Brain microvascular endothelial cell (primary cell): ENCODE results near the gene CRMP1.

Source experiments
- DNase-seq: peaks from one replicate; pipeline ENCODE4 v3.0.0-alpha.2; 2020
- H3K27ac ChIP-seq: fragments of 250-450 bp; sonication (Bioruptor Pico); 2 replicates; pipeline ENCODE4 v1.5.1; 2020; ENCODE audit warnings: mild to moderate bottlenecking, moderate library complexity
- H3K27me3 ChIP-seq: fragments of 250-450 bp; sonication (Bioruptor Pico); replicated peaks from 2 replicates; pipeline ENCODE4 v1.5.1; 2020; ENCODE audit warnings: mild to moderate bottlenecking
- H3K36me3 ChIP-seq: fragments of 250-450 bp; sonication (Bioruptor Pico); replicated peaks from 2 replicates; pipeline ENCODE4 v1.5.1; 2020; ENCODE audit warnings: mild to moderate bottlenecking
- H3K4me3 ChIP-seq: 2 replicates; pipeline ENCODE4 v1.5.1; 2011; ENCODE audit warnings: low read depth, mild to moderate bottlenecking, control low read depth, low read length, moderate library complexity
- in situ Hi-C: cut with HindIII; loops from 2 replicates; pipeline ENCODE4 v1.10.0; 2017; ENCODE audit warnings: low sequenced_read_pairs, low pct_ligation_motif_present
- TF ChIP-seq, protein P1 (sequence below): IDR thresholded peaks from 2 replicates; pipeline ENCODE4 v1.5.1; 2011; ENCODE audit warnings: low read depth, mild to moderate bottlenecking, moderate library complexity, low read length, control low read depth, inconsistent platforms; ENCODE audit errors: missing control alignments

Gene CRMP1

DNA sequence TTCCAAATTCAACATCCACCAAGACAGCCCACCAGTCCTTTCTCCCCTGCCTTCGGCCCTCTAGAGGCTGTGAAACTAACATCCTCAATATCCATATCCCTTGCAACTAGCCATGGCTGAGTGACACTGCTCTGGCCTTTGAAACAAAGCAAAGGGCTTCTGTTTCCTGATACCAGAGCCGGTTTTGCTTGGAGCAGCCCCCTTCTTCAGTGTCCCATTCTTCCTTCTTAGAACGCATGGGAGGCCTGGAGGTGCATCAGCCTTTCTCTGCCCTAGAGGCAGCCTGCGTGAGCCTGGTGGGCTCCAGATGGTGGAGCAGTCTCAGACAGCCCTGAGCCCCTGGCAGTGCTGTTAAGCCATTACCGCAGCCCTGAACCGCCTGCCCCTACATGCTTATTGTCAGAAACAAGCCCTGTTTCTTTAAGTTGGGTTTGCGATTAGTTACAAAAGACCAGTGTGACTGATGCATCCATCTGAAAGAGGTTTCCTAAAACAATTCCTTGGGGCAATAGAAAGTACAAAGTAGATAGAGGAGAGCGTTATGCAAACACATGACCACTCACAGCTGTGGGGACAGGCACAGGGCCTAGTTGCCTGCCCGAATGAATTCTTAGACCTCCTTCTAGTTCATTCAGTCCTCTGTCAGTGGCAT, 107.8 kb downstream of the CRMP1 start:
- Histone ChIP-seq H3K4me3 (no peak overlapping the region), H3K27me3 (no peaks in the 10 kb centered on the region), H3K36me3 (peaks cover 70% of the 10 kb centered on the region), H3K27ac (no peak overlapping the region)
- in situ Hi-C loops = no loop called here
- TF ChIP-seq, protein P1, sequence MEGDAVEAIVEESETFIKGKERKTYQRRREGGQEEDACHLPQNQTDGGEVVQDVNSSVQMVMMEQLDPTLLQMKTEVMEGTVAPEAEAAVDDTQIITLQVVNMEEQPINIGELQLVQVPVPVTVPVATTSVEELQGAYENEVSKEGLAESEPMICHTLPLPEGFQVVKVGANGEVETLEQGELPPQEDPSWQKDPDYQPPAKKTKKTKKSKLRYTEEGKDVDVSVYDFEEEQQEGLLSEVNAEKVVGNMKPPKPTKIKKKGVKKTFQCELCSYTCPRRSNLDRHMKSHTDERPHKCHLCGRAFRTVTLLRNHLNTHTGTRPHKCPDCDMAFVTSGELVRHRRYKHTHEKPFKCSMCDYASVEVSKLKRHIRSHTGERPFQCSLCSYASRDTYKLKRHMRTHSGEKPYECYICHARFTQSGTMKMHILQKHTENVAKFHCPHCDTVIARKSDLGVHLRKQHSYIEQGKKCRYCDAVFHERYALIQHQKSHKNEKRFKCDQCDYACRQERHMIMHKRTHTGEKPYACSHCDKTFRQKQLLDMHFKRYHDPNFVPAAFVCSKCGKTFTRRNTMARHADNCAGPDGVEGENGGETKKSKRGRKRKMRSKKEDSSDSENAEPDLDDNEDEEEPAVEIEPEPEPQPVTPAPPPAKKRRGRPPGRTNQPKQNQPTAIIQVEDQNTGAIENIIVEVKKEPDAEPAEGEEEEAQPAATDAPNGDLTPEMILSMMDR = peak; percentile 38
- no peak for DNase-seq

DNA sequence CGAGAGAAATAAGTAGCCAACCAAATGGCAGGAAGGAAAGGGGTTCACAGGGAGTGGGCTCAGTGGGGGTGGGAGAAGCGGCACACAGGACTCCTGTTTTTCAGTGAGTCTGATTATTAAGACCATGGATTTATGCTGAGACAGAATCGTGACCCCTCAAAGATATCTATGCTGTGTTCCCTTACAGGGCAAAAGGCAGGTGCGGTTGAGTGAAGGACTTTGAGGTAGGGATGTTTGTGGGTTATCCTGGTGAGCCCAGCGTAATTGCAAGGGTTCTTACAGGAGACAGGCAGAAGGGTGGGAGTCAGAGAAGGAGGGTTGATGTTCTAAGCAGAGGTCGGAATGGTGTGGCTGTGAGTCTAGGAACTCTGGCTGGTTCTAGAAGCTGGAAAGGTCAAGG, 108.9 kb downstream of the CRMP1 start:
- TF ChIP-seq, protein P1 = no peak
- DNase-seq = no peak
- in situ Hi-C loops = no loop called here
- H3K4me3 ChIP-seq = no peak overlapping the region
- H3K27ac ChIP-seq = no peak overlapping the region
- H3K36me3 ChIP-seq = peaks cover 61% of the 10 kb centered on the region
- no peaks in the 10 kb centered on the region for H3K27me3 ChIP-seq

DNA sequence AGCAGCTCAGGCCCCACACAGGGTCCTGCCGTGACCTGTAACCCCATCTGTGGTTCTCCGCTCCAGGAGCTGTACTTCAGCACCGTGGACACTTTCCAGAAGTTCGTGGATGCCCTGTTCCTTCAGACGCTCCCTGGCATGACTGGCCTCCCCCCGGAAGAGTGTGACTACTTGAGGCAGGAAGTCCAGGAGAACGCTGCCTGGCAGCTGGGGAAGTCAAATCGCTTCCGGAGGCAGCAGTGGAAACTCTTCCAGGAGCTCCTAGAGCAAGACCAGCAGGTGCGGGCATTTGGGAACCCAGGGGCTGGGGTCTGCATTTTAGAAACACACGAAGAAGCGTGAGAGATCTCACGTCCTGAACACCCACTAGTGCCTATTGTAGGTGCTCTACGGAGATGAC, 109.4 kb downstream of the CRMP1 start:
- H3K4me3 ChIP-seq = no peak overlapping the region
- in situ Hi-C loops = no loop called here
- H3K27ac ChIP-seq = no peak overlapping the region
- no peaks in the 10 kb centered on the region for H3K27me3 ChIP-seq
- TF ChIP-seq, protein P1 = no peak
- DNase-seq = no peak
- peaks cover 55% of the 10 kb centered on the region for H3K36me3 ChIP-seq

- TF ChIP-seq, protein P1 = no peak
- Histone ChIP-seq H3K4me3 (no peak overlapping the region), H3K27me3 (no peaks in the 10 kb centered on the region), H3K27ac (no peak overlapping the region), H3K36me3 (peaks cover 50% of the 10 kb centered on the region)
- in situ Hi-C loops = no loop called here
- DNase-seq = no peak
Observed at GRCh38 chr4:5782829-5783476, 109.9 kb downstream of the CRMP1 start.

- H3K4me3 ChIP-seq = no peak overlapping the region
- in situ Hi-C loops = no loop called here
- H3K27ac ChIP-seq = no peak overlapping the region
- no peaks in the 10 kb centered on the region for H3K27me3 ChIP-seq
- TF ChIP-seq, protein P1 = no peak
- no peak for DNase-seq
- H3K36me3 ChIP-seq = peaks cover 42% of the 10 kb centered on the region
Observed at GRCh38 chr4:5781691-5782090, 111.2 kb downstream of the CRMP1 start.
